ENCODE results near the gene ARFIP1. TPM values are rescaled to one million over a fixed set of nuclear protein-coding genes. Genes with fewer than 3 reads are reported as not detected.

The ARFIP1 gene
- total and polyA plus RNA-seq, 2 of the 8 experiments (the other 6 are each of a cell fraction or from before 2014, with no cell fraction given), result 13.5 to 38.0 TPM

- TF ChIP-seq CHD7 (IDR thresholded peaks at IDR 0.05; ENCODE audit: insufficient replicate concordance, low read length), result no peak
Measured at GRCh38 chr4:152959080-152959479, 179.3 kb downstream of the ARFIP1 start (continued).
